Measurements from ENCODE around the gene MFN2. TPM values are rescaled to one million over a fixed set of nuclear protein-coding genes. Genes with fewer than 3 reads are reported as not detected.

The MFN2 gene
- total RNA-seq, 1 experiment from 2014 or later, result 56.8 TPM

DNA sequence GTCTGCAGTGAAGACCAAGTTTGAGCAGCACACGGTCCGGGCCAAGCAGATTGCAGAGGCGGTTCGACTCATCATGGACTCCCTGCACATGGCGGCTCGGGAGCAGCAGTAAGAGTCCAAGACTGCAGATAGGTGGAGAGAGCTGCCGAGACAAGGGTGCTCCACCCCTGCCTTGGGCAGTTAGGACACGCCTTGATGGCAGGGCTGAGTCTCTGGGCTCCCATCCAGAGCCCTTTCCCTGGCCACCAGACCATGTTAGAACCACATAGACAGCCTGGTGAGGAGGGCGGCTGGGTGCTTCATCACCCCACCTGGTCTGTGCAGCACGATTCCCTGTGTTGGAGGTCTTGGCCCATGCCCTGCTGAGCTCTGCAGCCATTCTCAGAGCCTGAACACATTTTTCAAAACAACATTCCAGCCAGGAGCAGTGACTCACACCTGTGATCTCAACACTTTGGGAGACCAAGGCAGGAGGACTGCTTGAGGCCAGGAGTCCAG, 21.8 kb downstream of the MFN2 start (continued):
- TF ChIP-seq, protein P1, sequence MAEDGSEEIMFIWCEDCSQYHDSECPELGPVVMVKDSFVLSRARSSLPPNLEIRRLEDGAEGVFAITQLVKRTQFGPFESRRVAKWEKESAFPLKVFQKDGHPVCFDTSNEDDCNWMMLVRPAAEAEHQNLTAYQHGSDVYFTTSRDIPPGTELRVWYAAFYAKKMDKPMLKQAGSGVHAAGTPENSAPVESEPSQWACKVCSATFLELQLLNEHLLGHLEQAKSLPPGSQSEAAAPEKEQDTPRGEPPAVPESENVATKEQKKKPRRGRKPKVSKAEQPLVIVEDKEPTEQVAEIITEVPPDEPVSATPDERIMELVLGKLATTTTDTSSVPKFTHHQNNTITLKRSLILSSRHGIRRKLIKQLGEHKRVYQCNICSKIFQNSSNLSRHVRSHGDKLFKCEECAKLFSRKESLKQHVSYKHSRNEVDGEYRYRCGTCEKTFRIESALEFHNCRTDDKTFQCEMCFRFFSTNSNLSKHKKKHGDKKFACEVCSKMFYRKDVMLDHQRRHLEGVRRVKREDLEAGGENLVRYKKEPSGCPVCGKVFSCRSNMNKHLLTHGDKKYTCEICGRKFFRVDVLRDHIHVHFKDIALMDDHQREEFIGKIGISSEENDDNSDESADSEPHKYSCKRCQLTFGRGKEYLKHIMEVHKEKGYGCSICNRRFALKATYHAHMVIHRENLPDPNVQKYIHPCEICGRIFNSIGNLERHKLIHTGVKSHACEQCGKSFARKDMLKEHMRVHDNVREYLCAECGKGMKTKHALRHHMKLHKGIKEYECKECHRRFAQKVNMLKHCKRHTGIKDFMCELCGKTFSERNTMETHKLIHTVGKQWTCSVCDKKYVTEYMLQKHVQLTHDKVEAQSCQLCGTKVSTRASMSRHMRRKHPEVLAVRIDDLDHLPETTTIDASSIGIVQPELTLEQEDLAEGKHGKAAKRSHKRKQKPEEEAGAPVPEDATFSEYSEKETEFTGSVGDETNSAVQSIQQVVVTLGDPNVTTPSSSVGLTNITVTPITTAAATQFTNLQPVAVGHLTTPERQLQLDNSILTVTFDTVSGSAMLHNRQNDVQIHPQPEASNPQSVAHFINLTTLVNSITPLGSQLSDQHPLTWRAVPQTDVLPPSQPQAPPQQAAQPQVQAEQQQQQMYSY (CRISPR knock-in tag; IDR thresholded peaks at IDR 0.05), result no peak
- TF ChIP-seq ZNF423 (CRISPR knock-in tag; IDR thresholded peaks at IDR 0.05) (no peak), ATF3 (CRISPR knock-in tag; conservative IDR thresholded peaks at IDR 0.05) (no peak), RELA (CRISPR knock-in tag; IDR thresholded peaks at IDR 0.05; ENCODE audit: borderline replicate concordance) (no peak), IRF2 (CRISPR knock-in tag; IDR thresholded peaks at IDR 0.05; ENCODE audit: borderline replicate concordance, low read depth) (no peak)
- TF ChIP-seq, protein P2, sequence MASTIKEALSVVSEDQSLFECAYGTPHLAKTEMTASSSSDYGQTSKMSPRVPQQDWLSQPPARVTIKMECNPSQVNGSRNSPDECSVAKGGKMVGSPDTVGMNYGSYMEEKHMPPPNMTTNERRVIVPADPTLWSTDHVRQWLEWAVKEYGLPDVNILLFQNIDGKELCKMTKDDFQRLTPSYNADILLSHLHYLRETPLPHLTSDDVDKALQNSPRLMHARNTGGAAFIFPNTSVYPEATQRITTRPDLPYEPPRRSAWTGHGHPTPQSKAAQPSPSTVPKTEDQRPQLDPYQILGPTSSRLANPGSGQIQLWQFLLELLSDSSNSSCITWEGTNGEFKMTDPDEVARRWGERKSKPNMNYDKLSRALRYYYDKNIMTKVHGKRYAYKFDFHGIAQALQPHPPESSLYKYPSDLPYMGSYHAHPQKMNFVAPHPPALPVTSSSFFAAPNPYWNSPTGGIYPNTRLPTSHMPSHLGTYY (CRISPR knock-in tag; IDR thresholded peaks at IDR 0.05), result no peak

GRCh38 chr1:12003762-12004161, 23.5 kb downstream of the MFN2 start:
- CTCF ChIA-PET, result interaction anchor here (1.3 kb wide), 1 partner anchor 15 kb away, joined by 7 read pairs; the partner anchor contains the start of gene MIIP

More at GRCh38 chr1:12003762-12004161, 23.5 kb downstream of the MFN2 start:
- POLR2A ChIA-PET, result interaction anchor here (0.6 kb wide), 1 partner anchor 37 kb away, joined by 3 read pairs; no protein-coding TSS in a partner anchor
- ATAC-seq (no peak), DNase-seq (ENCODE audit: low spot score) (no peak)
- H3K4me1 Mint-ChIP-seq, result no peaks in the 10 kb centered on the region
- H3K27me3 Mint-ChIP-seq (ENCODE audit: low read depth), result no peaks in the 10 kb centered on the region
- no peak overlapping the region for H3K4me3 Mint-ChIP-seq
- peaks cover 82% of the 10 kb centered on the region for H3K36me3 Mint-ChIP-seq
- no peak overlapping the region for H3K27ac Mint-ChIP-seq
- H3K9me3 Mint-ChIP-seq, result peaks cover 5% of the 10 kb centered on the region
- TF ChIP-seq CDX4 (CRISPR knock-in tag; IDR thresholded peaks at IDR 0.05; ENCODE audit: borderline replicate concordance) (no peak), RORB (CRISPR knock-in tag; IDR thresholded peaks at IDR 0.05) (no peak), ZNF396 (CRISPR knock-in tag; IDR thresholded peaks at IDR 0.05; ENCODE audit: borderline replicate concordance) (no peak), ZNF317 (CRISPR knock-in tag; IDR thresholded peaks at IDR 0.05; ENCODE audit: borderline replicate concordance, low read depth) (no peak), ZNF671 (CRISPR knock-in tag; IDR thresholded peaks at IDR 0.05) (no peak), IRF2 (CRISPR knock-in tag; IDR thresholded peaks at IDR 0.05; ENCODE audit: borderline replicate concordance, low read depth) (no peak), CREM (CRISPR knock-in tag; IDR thresholded peaks at IDR 0.05) (no peak), GABPB1 (CRISPR knock-in tag; IDR thresholded peaks at IDR 0.05) (no peak), TCF7 (CRISPR knock-in tag; IDR thresholded peaks at IDR 0.05; ENCODE audit: low read depth) (no peak)
- TF ChIP-seq, protein P3, sequence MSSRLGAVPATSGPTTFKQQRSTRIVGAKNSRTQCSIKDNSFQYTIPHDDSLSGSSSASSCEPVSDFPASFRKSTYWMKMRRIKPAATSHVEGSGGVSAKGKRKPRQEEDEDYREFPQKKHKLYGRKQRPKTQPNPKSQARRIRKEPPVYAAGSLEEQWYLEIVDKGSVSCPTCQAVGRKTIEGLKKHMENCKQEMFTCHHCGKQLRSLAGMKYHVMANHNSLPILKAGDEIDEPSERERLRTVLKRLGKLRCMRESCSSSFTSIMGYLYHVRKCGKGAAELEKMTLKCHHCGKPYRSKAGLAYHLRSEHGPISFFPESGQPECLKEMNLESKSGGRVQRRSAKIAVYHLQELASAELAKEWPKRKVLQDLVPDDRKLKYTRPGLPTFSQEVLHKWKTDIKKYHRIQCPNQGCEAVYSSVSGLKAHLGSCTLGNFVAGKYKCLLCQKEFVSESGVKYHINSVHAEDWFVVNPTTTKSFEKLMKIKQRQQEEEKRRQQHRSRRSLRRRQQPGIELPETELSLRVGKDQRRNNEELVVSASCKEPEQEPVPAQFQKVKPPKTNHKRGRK (CRISPR knock-in tag; IDR thresholded peaks at IDR 0.05; ENCODE audit: borderline replicate concordance), result no peak
- TF ChIP-seq, protein P1 (CRISPR knock-in tag; IDR thresholded peaks at IDR 0.05), result no peak
- TF ChIP-seq, protein P4, sequence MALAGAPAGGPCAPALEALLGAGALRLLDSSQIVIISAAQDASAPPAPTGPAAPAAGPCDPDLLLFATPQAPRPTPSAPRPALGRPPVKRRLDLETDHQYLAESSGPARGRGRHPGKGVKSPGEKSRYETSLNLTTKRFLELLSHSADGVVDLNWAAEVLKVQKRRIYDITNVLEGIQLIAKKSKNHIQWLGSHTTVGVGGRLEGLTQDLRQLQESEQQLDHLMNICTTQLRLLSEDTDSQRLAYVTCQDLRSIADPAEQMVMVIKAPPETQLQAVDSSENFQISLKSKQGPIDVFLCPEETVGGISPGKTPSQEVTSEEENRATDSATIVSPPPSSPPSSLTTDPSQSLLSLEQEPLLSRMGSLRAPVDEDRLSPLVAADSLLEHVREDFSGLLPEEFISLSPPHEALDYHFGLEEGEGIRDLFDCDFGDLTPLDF (CRISPR knock-in tag; IDR thresholded peaks at IDR 0.05), result no peak
- TF ChIP-seq, protein P5, sequence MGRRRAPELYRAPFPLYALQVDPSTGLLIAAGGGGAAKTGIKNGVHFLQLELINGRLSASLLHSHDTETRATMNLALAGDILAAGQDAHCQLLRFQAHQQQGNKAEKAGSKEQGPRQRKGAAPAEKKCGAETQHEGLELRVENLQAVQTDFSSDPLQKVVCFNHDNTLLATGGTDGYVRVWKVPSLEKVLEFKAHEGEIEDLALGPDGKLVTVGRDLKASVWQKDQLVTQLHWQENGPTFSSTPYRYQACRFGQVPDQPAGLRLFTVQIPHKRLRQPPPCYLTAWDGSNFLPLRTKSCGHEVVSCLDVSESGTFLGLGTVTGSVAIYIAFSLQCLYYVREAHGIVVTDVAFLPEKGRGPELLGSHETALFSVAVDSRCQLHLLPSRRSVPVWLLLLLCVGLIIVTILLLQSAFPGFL (CRISPR knock-in tag; IDR thresholded peaks at IDR 0.05; ENCODE audit: borderline replicate concordance), result no peak
